MM.1S (cell line): ENCODE results near the gene CD207.

Experiments used
- DNase-seq: peaks from one replicate; pipeline ENCODE4 v3.0.0-alpha.2; 2015
- H2AFZ ChIP-seq: fragments of 300-600 bp; sonication (generic); 2 replicates; pipeline ENCODE4 v1.6.0; 2016; ENCODE audit warnings: antibody characterized with exemption, low read length
- H3F3A ChIP-seq: fragments of 300-600 bp; sonication (generic); 2 replicates; pipeline ENCODE4 v1.6.1; 2016; ENCODE audit warnings: mild to moderate bottlenecking, antibody characterized with exemption, low read length, moderate library complexity, mixed read lengths; ENCODE audit not compliant: insufficient read depth
- H3K27ac ChIP-seq: fragments of 300-600 bp; sonication (generic); 2 replicates; pipeline ENCODE4 v1.5.1; 2016; ENCODE audit warnings: mild to moderate bottlenecking, low read length
- H3K27me3 ChIP-seq: fragments of 300-600 bp; sonication (generic); replicated peaks from 2 replicates; pipeline ENCODE4 v1.6.0; 2016; ENCODE audit warnings: low read length; ENCODE audit not compliant: insufficient read depth
- H3K36me3 ChIP-seq: fragments of 300-600 bp; sonication (generic); replicated peaks from 2 replicates; pipeline ENCODE4 v1.6.1; 2016; ENCODE audit warnings: mild to moderate bottlenecking, low read length, mixed read lengths; ENCODE audit not compliant: insufficient read depth
- H3K4me1 ChIP-seq: fragments of 300-600 bp; sonication (generic); 2 replicates; pipeline ENCODE4 v1.6.1; 2016; ENCODE audit warnings: low read length, mixed read lengths
- H3K4me2 ChIP-seq: fragments of 300-600 bp; sonication (generic); 2 replicates; pipeline ENCODE4 v1.6.0; 2016; ENCODE audit warnings: low read depth, low read length
- H3K4me3 ChIP-seq: fragments of 300-600 bp; sonication (generic); 2 replicates; pipeline ENCODE4 v1.5.1; 2016; ENCODE audit warnings: low read length, mixed read lengths
- H3K79me2 ChIP-seq: fragments of 300-600 bp; sonication (generic); 2 replicates; pipeline ENCODE4 v1.6.1; 2016; ENCODE audit warnings: mixed run types, low read length, mixed read lengths
- H3K9ac ChIP-seq: fragments of 300-600 bp; sonication (generic); 2 replicates; pipeline ENCODE4 v1.6.1; 2016; ENCODE audit warnings: low read length, mixed read lengths
- H3K9me2 ChIP-seq: fragments of 300-600 bp; sonication (generic); replicated peaks from 2 replicates; pipeline ENCODE4 v1.6.1; 2016; ENCODE audit warnings: mild to moderate bottlenecking, low read length, mixed read lengths; ENCODE audit not compliant: insufficient read depth
- H3K9me3 ChIP-seq: fragments of 300-600 bp; sonication (generic); replicated peaks from 2 replicates; pipeline ENCODE4 v1.6.1; 2016; ENCODE audit warnings: mild to moderate bottlenecking, low read length, mixed read lengths; ENCODE audit not compliant: insufficient read depth
- H4K20me1 ChIP-seq: fragments of 300-600 bp; sonication (generic); 2 replicates; pipeline ENCODE4 v1.6.1; 2016; ENCODE audit warnings: mild to moderate bottlenecking, low read length, moderate library complexity, mixed read lengths; ENCODE audit not compliant: insufficient read depth
- CTCF ChIP-seq: fragments of 300-600 bp; sonication (generic); IDR thresholded peaks from 2 replicates; pipeline ENCODE4 v1.5.1; 2016; ENCODE audit warnings: antibody characterized with exemption, low read length, mixed read lengths
- EZH2 ChIP-seq: fragments of 300-600 bp; sonication (generic); optimal IDR thresholded peaks from 2 replicates; pipeline ENCODE3; 2017; ENCODE audit warnings: low read depth, mild to moderate bottlenecking, antibody characterized with exemption, low read length, mixed read lengths
- EZH2phosphoT487 ChIP-seq: fragments of 300-600 bp; sonication (generic); IDR thresholded peaks from 2 replicates; pipeline ENCODE4 v1.6.1; 2018; ENCODE audit warnings: antibody characterized with exemption, low read length

CD207 gene

GRCh38 chr2:70871398-70872211 is 36.0 kb upstream of the CD207 start:
- H3K4me3 ChIP-seq: peak overlapping the region; percentile 59
- H3K79me2 ChIP-seq: no peaks in the 10 kb centered on the region
- DNase-seq: peak; percentile 76

GRCh38 chr2:70870790-70871189 is 35.2 kb upstream of the CD207 start:
- H3K9ac ChIP-seq: no peak overlapping the region
- H3K4me3 ChIP-seq: no peak overlapping the region
- H3K9me2 ChIP-seq: no peaks in the 10 kb centered on the region
- no peaks in the 10 kb centered on the region for H3K27me3 ChIP-seq
- 0 out of 2 replicates have a peak, but pooled peaks cover 3% of the 10 kb centered on the region for H3K4me1 ChIP-seq
- no peaks in the 10 kb centered on the region for H3K79me2 ChIP-seq
- H3K4me2 ChIP-seq: no peak overlapping the region; the same call in 1 of the 2 replicates
- H3K27ac ChIP-seq: no peak overlapping the region
- no peaks in the 10 kb centered on the region for H4K20me1 ChIP-seq
- DNase-seq: no peak
- no peaks in the 10 kb centered on the region for H3K36me3 ChIP-seq
- TF ChIP-seq EZH2 (no peak), CTCF (no peak), EZH2phosphoT487 (no peak)
- H2AFZ ChIP-seq: no peak overlapping the region
- H3F3A ChIP-seq: no peaks in the 10 kb centered on the region
- H3K9me3 ChIP-seq: no peaks in the 10 kb centered on the region

More at GRCh38 chr2:70871398-70872211, 36.0 kb upstream of the CD207 start:
- Histone ChIP-seq H3K36me3 (no peaks in the 10 kb centered on the region), H3K27ac (no peak overlapping the region), H3K27me3 (no peaks in the 10 kb centered on the region), H4K20me1 (no peaks in the 10 kb centered on the region), H3K9ac (peak overlapping the region; percentile 42; the same call in 1 of the 2 replicates), H2AFZ (peak overlapping the region; percentile 85), H3K9me2 (no peaks in the 10 kb centered on the region), H3K4me1 (0 out of 2 replicates have a peak, but pooled peaks cover 3% of the 10 kb centered on the region), H3K4me2 (peak overlapping the region; percentile 99), H3F3A (no peaks in the 10 kb centered on the region), H3K9me3 (no peaks in the 10 kb centered on the region)
- TF ChIP-seq EZH2 (no peak), EZH2phosphoT487 (no peak), CTCF (peak; percentile 95)

GRCh38 chr2:70868970-70869369 is 33.4 kb upstream of the CD207 start:
- Histone ChIP-seq H3K9ac (no peak overlapping the region), H4K20me1 (no peaks in the 10 kb centered on the region), H3K4me2 (no peak overlapping the region), H3K79me2 (no peaks in the 10 kb centered on the region), H3F3A (no peaks in the 10 kb centered on the region), H3K4me1 (0 out of 2 replicates have a peak, but pooled peaks cover 3% of the 10 kb centered on the region), H3K27me3 (no peaks in the 10 kb centered on the region), H3K36me3 (no peaks in the 10 kb centered on the region), H3K9me3 (no peaks in the 10 kb centered on the region), H2AFZ (no peak overlapping the region), H3K4me3 (no peak overlapping the region), H3K9me2 (no peaks in the 10 kb centered on the region), H3K27ac (no peak overlapping the region)
- no peak for DNase-seq
- no peak for TF ChIP-seq CTCF
- no peak for TF ChIP-seq EZH2
- no peak for TF ChIP-seq EZH2phosphoT487
